ENCODE results near the gene HDAC1.

Gene HDAC1

DNA sequence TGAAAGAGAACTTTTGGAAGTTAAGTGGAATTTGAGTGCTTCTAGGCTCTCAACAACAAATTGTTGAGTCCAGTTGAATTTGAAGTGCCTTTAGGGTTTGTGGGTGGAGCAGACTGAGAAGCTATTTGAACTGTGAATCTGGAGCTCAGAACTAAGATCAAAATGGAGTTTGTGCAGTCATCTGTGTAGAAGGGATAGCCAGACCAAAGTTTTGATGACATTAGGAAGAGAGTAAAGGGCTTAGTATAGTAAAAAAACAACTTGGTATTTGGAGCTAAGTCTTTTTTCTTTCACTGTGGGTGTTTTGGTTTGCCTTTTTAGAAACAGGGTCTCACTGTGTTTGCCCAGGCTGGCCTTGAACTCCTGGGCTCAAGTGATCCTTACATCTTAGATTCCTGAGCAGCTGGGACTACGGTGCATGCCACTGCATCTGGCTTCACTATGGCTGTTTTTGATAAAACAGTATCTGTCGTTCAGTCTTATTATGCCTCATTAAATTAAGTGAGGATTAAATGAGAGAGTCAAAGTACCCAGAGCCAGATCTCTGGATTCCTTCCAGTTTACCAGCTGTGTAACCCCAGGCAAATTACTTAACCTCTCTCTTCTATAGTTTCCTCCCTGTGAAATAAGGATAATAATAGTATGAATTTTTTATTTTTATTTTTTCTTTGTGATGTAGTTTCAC lies 20.0 kb downstream of the HDAC1 start:
- in situ Hi-C loops (cut with HindIII; ENCODE audit: low pct_ligation_motif_present, low pct_unique_long_range_greater_than_20kb, low sequenced_read_pairs): no loop called here
- DNase-seq: no peak

DNA sequence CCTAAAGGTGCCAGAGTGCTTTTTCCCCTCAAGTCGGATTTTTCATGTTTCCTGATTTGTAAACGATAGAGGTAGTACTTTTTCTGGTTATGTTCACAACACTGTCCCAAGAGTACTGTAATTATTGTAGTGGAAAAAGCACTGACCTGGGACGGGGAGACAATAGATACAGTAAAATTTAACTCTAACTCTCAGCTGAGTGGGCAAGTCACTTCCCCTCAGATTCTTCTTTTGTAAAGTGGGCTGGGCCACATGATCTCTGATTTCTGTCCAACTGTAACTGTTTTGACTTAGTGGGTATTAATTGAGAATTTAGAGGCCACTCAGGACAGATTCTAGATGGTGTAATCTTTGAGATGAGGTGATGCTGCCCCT lies 25.0 kb downstream of the HDAC1 start:
- in situ Hi-C loops (cut with HindIII; ENCODE audit: low pct_ligation_motif_present, low pct_unique_long_range_greater_than_20kb, low sequenced_read_pairs): no loop called here

DNA sequence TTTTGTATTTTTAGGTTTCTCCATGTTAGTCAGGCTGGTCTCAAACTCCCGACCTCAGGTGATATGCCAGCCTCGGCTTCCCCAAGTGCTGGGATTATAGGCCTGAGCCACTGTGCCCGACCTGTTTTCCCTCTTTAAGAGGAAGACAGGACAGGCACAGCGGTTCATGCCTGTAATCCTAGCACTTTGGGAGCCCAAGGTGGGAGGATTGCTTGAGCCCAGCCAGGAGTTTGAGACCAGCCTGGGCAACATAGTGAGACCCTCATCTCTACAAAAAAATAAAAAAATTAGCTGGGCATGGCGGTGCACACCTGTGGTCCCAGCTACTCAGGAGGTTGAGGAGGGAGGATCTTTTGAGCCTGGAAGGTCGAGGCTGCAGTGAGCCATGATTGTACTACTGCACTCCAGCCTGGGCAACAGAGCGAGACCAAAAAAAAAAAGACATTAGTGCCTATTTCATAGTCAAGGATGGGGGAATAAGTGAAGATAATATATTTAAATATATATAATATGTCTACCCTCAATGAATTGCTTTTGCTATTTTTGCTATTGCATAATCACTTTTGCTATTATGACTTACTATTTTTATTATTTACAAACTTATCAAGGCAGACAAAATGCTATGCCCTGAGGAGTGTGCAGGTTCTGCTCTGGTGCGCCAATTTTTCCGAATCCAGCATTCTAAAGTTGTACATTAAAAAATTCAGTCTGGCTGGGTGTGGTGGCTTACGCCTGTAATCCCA lies 26.4 kb downstream of the HDAC1 start:
- in situ Hi-C loops (cut with HindIII; ENCODE audit: low pct_ligation_motif_present, low pct_unique_long_range_greater_than_20kb, low sequenced_read_pairs): no loop called here
- DNase-seq: no peak

More for the DNA sequence above, 25.0 kb downstream of the HDAC1 start:
- no peak for DNase-seq

DNA sequence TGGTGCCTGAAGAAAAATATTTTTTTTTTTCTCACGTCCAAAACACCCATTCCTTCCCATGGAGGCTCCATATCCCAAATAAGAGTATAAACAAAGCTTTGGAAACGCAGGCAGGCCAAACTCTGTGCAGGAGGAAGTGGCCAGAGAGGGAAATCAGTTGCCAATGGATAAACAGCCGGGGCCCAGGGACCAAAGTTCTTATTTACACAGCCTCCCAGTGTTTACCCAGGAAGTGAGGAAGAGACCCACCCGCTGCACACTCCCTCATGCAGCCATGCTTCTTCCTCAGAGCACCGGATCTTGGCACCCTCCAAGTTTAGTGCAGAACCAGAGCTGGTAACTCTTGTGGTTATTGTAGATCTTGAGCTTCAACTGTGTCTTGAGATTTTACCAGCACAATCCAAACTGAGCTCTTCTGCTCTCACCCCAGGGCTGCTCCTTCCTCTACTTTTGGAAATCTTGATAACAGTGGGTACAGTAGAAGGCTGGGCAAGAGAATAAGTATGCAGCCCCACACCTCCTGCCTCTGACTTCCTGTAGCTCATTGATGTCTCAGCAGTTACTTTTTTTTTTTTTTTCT lies 29.9 kb downstream of the HDAC1 start:
- DNase-seq: no peak
- in situ Hi-C loops (cut with HindIII; ENCODE audit: low pct_ligation_motif_present, low pct_unique_long_range_greater_than_20kb, low sequenced_read_pairs): no loop called here

DNA sequence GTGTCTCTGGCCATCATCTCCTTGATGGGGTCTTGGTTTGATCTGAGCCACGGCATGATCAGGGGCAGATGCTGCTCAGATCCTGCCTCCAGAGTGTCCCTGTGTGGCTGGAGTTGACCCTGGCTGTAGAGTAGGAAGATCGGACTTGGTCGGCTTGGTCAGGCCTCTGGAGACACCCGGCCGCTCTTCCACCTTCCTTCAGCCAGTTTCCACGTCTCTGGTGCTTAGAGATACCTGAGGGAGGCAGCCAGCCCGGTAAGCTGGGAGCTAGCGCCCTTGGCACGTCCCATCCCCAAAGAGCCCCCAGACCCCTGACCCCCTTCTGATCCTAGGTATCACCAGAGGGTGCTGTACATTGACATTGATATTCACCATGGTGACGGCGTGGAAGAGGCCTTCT lies 35.3 kb downstream of the HDAC1 start:
- no peak for DNase-seq
- in situ Hi-C loops (cut with HindIII; ENCODE audit: low pct_ligation_motif_present, low pct_unique_long_range_greater_than_20kb, low sequenced_read_pairs): no loop called here

DNA sequence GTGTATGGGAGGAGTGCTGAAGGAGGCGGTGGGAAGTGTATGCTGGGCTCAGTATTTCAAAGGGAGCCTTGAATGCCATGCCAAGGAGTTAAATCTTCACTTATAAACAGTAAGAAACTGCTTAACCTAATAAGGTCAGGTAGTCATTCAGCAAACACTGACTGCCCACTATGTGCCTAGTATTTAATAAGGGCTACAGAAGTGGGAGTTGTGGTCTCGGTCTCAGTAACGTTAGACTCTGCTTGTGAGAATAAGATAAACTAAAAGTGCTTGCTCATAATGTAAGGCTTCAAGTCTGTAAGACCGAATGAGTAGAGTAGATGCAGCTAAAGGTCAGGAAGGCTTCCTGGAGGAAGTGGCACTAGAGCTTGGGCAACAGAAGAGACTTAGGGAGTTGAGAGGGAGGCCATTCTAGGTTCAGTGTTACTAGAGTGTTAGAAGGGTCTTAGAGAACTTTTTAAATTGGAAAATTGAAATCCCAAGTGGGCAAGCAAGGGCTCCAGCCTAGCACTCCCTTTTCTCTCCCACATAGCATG lies 38.1 kb downstream of the HDAC1 start:
- no peak for DNase-seq
- in situ Hi-C loops (cut with HindIII; ENCODE audit: low pct_ligation_motif_present, low pct_unique_long_range_greater_than_20kb, low sequenced_read_pairs): no loop called here

DNA sequence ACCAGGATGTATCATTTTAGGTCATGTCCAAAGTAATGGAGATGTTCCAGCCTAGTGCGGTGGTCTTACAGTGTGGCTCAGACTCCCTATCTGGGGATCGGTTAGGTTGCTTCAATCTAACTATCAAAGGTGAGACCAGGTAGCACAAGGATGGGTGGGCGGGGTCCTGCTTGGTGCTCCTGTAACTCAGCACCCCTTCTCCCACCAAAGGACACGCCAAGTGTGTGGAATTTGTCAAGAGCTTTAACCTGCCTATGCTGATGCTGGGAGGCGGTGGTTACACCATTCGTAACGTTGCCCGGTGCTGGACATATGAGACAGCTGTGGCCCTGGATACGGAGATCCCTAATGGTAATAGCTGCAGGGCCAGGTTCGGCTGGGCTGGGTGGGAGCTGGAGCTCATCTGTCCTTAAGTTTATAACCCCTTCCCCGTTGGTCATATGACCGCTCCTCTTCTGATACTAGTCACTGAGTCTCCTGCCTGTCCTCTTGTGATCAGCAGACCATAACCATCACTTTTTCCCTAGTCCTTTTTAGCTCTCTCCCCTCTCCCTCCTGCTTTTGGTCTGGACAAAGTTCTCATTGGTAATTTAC lies 38.8 kb downstream of the HDAC1 start:
- in situ Hi-C loops (cut with HindIII; ENCODE audit: low pct_ligation_motif_present, low pct_unique_long_range_greater_than_20kb, low sequenced_read_pairs): no loop called here
- no peak for DNase-seq

DNA sequence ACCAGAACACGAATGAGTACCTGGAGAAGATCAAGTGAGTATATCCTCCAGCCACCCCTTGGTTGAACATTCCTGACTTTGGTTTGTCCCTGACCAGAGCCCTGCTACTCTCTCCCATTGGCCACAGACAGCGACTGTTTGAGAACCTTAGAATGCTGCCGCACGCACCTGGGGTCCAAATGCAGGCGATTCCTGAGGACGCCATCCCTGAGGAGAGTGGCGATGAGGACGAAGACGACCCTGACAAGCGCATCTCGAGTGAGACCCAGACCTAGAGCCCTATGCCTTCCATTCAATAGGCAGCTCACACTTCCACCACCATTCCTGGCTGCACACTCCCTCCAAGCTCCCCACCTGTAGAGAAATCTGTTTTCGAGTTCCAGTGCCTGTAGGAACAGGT lies 39.7 kb downstream of the HDAC1 start:
- in situ Hi-C loops (cut with HindIII; ENCODE audit: low pct_ligation_motif_present, low pct_unique_long_range_greater_than_20kb, low sequenced_read_pairs): no loop called here
- no peak for DNase-seq

DNA sequence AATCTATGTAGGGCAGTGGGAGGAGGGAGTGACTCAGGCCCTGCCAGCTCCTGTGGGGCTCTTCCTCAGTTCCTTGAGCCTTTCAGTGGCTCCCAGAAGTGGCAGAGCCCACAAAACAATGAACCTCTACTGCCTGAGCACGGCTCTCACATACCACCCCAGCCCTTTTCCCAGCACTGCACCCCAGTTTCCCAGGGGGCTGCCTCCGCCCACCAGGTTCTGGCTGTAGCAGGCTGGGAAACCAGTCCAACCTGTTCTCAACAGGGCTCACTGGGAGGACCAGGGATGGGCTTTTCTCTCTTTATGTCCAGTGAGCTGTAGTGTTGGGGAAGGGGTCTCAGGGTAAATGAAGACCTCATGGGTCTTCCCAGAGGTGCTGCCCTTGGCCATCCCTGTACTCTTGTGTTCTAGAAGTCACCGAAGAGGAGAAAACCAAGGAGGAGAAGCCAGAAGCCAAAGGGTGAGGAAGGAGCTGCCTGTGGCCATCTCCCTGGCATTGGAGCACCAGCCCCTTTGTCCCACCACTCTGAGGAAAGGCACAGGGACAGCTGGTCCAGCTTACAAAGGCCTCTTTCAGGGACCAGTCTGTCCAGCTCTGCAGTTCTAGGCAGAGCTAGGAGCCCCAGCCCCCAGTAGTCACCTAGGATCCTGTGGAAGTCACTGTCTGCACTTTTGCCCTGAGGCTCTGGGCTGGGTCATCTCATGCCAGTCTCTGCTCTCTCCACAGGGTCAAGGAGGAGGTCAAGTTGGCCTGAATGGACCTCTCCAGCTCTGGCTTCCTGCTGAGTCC lies 40.6 kb downstream of the HDAC1 start:
- no peak for DNase-seq
- in situ Hi-C loops (cut with HindIII; ENCODE audit: low pct_ligation_motif_present, low pct_unique_long_range_greater_than_20kb, low sequenced_read_pairs): no loop called here

DNA sequence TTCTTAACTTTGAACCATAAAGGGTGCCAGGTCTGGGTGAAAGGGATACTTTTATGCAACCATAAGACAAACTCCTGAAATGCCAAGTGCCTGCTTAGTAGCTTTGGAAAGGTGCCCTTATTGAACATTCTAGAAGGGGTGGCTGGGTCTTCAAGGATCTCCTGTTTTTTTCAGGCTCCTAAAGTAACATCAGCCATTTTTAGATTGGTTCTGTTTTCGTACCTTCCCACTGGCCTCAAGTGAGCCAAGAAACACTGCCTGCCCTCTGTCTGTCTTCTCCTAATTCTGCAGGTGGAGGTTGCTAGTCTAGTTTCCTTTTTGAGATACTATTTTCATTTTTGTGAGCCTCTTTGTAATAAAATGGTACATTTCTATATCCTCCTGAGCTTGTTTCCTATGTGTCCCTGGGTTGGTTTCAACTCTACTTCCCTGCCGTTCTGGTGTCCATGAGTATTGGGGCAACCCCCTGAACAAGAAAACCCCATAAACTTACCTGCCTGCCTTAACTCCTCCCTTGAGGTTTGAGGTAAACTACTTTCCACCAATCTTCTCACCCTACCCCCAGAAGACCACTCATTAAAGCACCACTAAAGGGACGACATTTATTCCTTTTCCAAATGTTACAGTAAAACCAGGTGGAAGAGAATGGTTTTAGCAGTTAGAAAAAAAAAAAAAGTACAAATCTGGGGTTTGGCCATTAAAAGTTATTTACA lies 41.5 kb downstream of the HDAC1 start:
- no peak for DNase-seq
- in situ Hi-C loops (cut with HindIII; ENCODE audit: low pct_ligation_motif_present, low pct_unique_long_range_greater_than_20kb, low sequenced_read_pairs): no loop called here

DNA sequence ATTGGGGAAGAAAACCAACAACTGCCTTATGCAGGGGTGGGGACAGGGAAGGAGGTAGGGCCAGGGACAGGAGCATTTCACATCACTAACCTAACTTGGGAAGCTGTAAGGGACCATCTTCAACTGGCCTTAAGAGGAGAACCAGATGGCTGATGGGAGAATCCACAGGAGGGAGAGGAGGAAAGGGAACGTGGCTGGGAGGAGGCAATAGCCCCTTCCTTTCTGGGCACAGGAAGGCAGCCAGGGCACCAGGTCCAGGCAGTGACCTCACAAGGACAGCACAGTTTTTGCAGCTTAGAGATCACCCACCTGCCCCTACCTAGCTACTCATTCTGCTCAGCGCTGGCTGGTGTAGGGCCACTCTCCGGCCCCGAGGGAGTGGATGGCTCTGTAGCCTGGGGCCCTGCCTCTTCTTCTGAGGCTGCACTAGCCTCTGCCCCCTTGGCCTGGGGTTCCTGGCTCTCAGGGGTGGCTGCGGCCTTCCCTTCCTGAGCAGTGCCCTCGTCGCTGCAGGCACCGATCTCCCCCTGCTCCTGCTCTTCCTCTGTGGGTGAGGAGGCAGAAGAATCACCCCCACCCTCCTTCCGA lies 42.5 kb downstream of the HDAC1 start:
- no peak for DNase-seq
- in situ Hi-C loops (cut with HindIII; ENCODE audit: low pct_ligation_motif_present, low pct_unique_long_range_greater_than_20kb, low sequenced_read_pairs): no loop called here

DNA sequence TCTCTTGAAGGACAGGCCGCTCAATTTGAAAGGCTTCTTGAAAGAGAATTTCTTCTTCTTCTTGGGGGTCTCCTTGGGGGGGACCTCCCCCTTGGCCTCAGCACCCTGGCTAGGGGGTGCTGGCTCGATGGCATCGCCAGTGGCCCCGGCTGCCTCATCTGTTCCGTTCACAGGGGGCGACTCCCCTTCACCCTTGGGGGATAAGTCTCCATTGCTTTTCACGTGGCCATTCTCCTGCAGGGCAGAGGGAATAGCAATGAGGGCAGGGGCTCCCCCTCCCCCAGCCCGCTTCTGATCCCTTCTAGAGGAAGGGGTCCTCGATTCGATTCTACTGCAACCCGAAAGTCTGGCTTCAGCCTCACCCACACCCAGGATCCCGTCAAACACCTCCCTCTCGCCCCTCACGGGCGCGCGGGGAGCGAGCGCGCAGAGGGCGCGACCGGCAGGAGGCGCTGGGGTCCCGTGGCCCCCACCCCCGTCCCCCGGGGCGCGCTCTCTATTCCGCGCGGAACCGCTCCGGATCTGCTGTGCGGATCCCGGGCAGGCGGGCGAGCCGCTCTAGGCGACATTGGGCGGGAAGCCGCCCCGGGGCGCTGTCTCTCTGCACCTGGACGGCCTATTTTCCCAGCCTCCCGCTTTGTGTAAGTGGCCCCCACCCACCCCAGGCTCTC lies 43.1 kb downstream of the HDAC1 start:
- in situ Hi-C loops (cut with HindIII; ENCODE audit: low pct_ligation_motif_present, low pct_unique_long_range_greater_than_20kb, low sequenced_read_pairs): no loop called here
- DNase-seq: peak; percentile 41

DNA sequence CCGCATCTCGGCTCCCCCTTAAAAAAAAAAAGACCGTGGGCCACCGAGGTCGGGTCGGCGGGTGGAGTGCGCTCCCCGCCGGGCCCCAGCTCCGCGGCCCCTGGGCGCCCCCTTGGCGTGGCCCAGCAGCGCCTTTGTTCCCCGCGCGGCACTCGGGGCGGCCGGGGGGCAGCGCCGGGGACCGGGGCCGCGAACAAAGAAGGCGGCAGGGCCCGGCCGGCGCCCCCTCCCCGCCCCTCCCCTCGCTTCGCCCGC lies 43.6 kb downstream of the HDAC1 start:
- DNase-seq: no peak
- in situ Hi-C loops (cut with HindIII; ENCODE audit: low pct_ligation_motif_present, low pct_unique_long_range_greater_than_20kb, low sequenced_read_pairs): no loop called here

DNA sequence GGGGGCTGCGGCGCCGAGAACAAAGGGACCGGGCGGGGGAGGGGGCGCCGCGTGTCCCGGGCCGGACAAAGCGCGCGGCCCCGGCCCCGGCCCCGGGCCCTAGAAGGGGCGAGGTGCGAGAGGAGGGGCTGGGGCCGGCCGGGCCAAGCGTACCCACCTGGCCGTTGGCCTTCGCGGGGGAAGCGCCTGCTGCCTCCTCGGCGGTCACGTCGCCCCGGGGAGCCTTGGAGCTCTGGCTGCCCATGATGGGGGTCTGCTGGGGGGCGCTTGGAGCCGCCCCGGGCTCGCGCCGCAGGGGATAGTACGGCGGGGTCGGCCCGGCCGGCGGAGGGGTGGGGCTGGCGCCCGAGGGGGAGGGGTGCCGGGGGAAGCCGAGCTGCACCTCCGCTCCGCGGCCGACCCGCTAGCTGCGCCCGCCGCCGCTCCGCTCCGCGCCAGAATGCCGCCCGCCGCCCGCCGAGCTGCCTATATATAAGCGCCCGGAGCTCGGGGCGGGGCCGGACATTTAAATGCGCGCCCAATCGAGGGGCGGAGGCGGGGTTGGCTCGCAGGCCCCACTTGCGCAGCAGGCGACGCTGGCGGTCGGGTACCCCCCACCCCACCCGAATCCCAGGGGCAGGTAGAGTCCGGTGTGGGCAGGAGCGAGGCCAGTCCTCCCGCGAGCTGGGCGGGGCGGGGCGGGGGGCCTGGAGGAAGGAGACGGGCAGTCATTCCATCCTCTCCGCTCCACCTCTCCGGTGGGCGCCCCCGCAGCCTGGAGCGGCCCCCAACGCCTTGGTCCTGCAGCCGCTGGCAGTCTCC lies 44.1 kb downstream of the HDAC1 start, which contains the start of gene MARCKSL1:
Gene MARCKSL1, minus strand, starts transcription at position 444 of the 801 bp plus-strand sequence. Its CDS starts 200 bp downstream, at position 244.
- peak; percentile 57 for DNase-seq
- in situ Hi-C loops (cut with HindIII; ENCODE audit: low pct_ligation_motif_present, low pct_unique_long_range_greater_than_20kb, low sequenced_read_pairs): no loop called here

DNA sequence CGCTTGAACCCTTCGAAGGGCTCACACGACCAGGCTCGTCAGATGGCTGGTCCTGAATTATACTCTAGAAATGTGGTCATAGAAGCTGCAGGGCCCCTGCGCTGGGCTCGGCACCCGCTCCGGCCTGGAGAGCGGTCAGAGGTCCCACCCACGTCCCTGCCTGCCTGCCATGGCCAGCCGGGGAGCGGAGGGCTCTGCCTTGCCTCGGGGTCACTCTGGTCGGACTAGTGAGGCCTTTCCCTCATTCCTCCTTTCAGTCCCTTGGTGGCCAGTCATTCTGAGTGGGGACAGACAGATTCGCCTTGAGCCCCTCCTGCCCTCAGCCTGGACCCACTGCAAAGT lies 44.7 kb downstream of the HDAC1 start:
- no peak for DNase-seq
- in situ Hi-C loops (cut with HindIII; ENCODE audit: low pct_ligation_motif_present, low pct_unique_long_range_greater_than_20kb, low sequenced_read_pairs): no loop called here

DNA sequence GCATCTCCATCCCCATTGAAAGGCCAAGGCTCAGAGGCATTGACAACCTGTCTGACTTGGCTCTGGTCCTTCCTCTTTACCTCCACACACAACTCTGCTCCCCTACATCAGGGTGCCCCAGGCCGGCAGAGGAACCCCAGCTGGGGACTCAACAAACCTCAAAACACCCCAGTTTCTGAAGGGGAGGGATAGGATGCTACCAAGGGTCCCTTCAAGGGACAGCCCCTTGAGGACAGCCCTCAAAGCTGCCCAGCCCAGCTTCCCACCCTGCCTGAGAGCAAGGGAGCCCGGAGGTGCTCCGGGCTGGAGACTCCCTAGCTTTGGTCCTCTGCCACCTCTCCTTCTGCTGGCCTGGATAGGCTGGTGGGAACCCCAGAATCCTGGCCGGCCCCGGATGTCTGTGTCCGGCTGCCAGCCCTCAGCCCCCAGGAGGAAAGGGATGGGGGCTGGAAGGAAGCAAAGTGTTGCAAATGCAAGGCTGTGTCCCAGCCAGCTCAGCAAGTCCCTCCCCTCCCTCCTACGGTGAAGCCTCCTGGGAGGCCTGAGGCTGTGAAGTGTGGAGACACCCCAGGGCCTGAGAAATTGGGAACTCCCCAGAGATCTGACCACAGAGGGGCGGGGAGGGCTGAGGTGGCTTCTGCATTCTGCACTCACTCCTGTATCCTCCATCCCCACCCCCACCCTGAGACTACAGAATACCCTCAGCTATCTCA lies 45.2 kb downstream of the HDAC1 start:
- DNase-seq: peak; percentile 66
- in situ Hi-C loops (cut with HindIII; ENCODE audit: low pct_ligation_motif_present, low pct_unique_long_range_greater_than_20kb, low sequenced_read_pairs): no loop called here

Measured in ACHN (cell line).